Measurements from ENCODE around the gene POC1B. TPM values are rescaled to one million over a fixed set of nuclear protein-coding genes. Genes with fewer than 3 reads are reported as not detected.

The POC1B gene
- total RNA-seq, 1 donor from 2014 or later = 15.8 TPM

DNA sequence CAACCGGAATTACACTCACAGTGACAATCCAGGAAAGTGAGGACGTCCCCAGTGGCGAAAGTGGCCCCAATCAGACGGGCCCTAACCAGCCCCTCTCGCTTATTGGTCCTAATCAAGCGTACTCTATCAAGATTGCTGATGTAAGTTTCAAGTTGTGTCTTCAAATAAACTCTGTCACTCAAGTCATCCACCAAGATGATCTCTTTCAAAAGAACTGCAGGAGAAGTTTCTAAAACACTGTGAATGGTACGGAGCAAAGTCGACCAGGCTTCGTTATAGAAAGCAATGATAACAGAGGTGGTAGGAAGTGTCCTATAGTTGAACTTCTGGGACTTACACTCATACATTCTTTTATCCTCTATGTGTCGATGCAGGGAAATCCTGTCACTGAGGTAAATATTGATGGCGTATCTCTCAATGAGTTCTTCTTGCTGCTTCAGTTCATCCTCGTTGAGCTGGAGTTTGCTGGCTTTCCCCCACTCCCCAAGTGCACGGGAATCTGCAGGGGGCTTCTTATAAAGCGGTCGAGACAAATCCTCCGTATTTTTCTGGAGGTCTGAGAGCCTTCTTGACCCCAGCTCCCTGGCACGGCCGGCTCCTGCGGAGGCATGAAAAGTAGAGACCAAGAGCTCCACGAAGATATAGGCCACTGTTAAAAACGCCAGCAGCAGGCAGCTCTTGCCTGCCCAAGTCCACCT lies 1.9 kb downstream of the POC1B start:
- TF ChIP-seq, protein P1, sequence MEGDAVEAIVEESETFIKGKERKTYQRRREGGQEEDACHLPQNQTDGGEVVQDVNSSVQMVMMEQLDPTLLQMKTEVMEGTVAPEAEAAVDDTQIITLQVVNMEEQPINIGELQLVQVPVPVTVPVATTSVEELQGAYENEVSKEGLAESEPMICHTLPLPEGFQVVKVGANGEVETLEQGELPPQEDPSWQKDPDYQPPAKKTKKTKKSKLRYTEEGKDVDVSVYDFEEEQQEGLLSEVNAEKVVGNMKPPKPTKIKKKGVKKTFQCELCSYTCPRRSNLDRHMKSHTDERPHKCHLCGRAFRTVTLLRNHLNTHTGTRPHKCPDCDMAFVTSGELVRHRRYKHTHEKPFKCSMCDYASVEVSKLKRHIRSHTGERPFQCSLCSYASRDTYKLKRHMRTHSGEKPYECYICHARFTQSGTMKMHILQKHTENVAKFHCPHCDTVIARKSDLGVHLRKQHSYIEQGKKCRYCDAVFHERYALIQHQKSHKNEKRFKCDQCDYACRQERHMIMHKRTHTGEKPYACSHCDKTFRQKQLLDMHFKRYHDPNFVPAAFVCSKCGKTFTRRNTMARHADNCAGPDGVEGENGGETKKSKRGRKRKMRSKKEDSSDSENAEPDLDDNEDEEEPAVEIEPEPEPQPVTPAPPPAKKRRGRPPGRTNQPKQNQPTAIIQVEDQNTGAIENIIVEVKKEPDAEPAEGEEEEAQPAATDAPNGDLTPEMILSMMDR (IDR thresholded peaks at IDR 0.05) = no peak

DNA sequence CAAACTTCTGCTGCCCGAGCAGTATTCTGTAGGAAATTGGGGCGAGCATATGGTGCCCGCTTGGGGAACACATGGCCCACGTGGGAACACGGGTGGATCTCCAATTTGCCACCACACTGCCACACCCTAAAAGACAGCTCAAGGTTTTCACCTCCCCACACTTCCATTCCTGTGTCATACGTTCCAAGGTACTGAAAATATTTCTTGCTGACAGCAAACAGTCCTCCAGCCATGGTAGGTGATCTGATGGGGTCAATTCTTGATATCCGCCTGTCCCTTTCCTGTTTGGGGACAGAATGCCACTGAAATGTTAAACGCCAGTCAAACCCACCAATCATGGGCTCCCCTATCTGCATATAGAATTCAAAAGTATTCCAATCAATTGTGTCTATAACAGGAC lies 2.5 kb downstream of the POC1B start:
- no peaks in the 10 kb centered on the region for H3K9me3 ChIP-seq
- intact Hi-C loops (cut with DNase I) = no loop called here
- peaks cover 35% of the 10 kb centered on the region for H3K4me1 ChIP-seq
- no peaks in the 10 kb centered on the region for H3K36me3 ChIP-seq
- H3K4me3 ChIP-seq = peak overlapping the region; percentile 89
- TF ChIP-seq, protein P1 (IDR thresholded peaks at IDR 0.05) = no peak
- ATAC-seq = no peak
- no peak for DNase-seq
- H3K27me3 ChIP-seq = no peaks in the 10 kb centered on the region
- no peak overlapping the region for H3K27ac ChIP-seq

More for the DNA sequence above, 1.9 kb downstream of the POC1B start:
- intact Hi-C loops (cut with DNase I) = no loop called here
- ATAC-seq (no peak), DNase-seq (no peak)
- Histone ChIP-seq H3K9me3 (no peaks in the 10 kb centered on the region), H3K4me3 (peak overlapping the region; percentile 89), H3K27me3 (no peaks in the 10 kb centered on the region), H3K4me1 (peaks cover 35% of the 10 kb centered on the region), H3K36me3 (no peaks in the 10 kb centered on the region), H3K27ac (peak overlapping the region; percentile 89)

DNA sequence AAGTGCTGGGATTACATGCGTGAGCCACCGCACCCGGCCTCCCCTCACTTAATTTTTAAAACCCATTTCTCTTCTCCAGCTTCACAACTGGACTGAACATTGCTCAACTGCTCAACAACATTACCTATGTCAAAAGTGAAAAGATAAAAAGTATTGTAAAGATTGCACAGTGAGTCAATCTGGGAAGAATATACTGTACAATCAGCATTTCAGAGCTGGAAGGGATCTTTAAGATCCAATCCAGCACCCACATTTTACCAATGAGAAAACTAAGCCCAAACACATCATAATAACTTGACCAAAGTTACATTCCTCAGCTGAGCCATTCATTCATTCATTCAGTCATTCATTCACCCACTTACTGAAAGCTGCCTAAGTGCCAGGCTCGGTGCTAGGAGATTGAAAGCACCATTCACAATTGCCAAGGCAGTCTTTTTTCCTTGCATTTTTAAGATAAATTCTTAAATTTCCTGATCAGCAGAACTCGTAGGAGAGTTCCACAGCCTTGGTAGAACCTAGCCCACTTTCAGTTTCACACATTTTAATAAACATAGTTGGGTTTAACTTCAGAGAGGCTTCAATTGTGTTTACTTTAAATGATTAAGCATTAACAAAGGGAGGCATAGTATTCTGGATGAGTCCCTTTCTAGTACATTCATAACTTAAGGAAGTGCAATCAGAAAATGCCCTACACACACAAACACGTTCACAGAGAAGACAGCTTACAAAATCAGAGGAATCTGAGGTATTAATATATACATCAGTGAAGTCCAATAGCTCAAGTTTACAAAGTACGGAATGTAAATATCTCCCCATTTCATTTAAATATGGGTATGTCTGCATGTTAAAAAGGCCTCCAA lies 4.3 kb downstream of the POC1B start:
- Histone ChIP-seq H3K27me3 (no peaks in the 10 kb centered on the region), H3K9me3 (no peaks in the 10 kb centered on the region), H3K36me3 (no peaks in the 10 kb centered on the region), H3K4me1 (peaks cover 32% of the 10 kb centered on the region), H3K27ac (no peak overlapping the region), H3K4me3 (peak overlapping the region; percentile 3)
- no peak for ATAC-seq
- TF ChIP-seq, protein P1 (IDR thresholded peaks at IDR 0.05) = no peak
- intact Hi-C loops (cut with DNase I) = no loop called here
- DNase-seq = no peak

DNA sequence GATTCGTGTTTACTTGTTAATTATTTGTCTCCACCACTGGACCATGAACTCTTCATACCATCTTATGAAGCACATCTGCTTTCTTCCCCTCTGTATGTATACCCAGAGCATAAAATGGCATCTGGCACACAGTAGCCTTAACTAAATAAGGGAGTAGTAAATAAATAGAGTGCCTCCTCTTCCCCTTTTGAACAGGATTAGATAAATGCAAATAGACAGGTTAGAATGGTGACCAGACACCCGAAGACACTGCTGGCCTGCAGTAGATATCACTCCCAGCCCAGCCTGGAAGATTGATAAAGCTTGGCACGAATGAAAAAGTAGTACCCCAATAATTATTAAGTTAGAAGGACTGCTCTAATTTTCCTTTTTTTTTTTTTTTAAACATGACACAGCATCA lies 8.1 kb downstream of the POC1B start:
- Histone ChIP-seq H3K27ac (no peak overlapping the region), H3K4me3 (no peak overlapping the region), H3K27me3 (no peaks in the 10 kb centered on the region), H3K9me3 (no peaks in the 10 kb centered on the region), H3K36me3 (no peaks in the 10 kb centered on the region), H3K4me1 (peaks cover 15% of the 10 kb centered on the region)
- TF ChIP-seq, protein P1 (IDR thresholded peaks at IDR 0.05) = no peak
- ATAC-seq (no peak), DNase-seq (no peak)
- intact Hi-C loops (cut with DNase I) = no loop called here

DNA sequence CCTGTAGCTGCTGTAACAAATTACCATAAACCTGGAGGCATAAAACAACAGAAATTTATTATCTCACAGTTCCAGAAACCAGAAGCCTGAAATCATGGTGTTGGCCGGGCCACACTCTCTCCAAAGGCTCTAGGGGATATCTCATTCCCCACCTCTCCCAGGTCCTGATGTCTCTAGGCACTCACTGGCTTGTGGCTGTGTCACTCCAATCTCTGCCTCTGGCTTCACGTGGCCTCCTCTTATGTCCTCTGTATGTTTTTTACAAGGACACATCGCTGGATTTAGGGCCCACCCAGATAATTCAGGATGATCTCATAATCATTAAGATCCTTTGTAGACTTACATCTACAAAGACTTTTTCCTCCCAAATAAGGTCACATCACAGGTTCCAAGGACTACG lies 9.2 kb downstream of the POC1B start:
- TF ChIP-seq, protein P1 (IDR thresholded peaks at IDR 0.05) = no peak
- H3K36me3 ChIP-seq = no peaks in the 10 kb centered on the region
- no peak overlapping the region for H3K4me3 ChIP-seq
- peaks cover 6% of the 10 kb centered on the region for H3K4me1 ChIP-seq
- H3K27me3 ChIP-seq = no peaks in the 10 kb centered on the region
- H3K27ac ChIP-seq = no peak overlapping the region
- DNase-seq = no peak
- ATAC-seq = no peak
- H3K9me3 ChIP-seq = no peaks in the 10 kb centered on the region
- intact Hi-C loops (cut with DNase I) = no loop called here

Data from upper lobe of right lung (tissue), 1 donor.